H1 (cell line): ENCODE measurements around the gene ALPL.

Experiments
- EZH2 ChIP-seq: fragments of 200-600 bp; sonication (generic); IDR thresholded peaks from 2 replicates; pipeline ENCODE4 v1.7.1; 2012; ENCODE audit warnings: low read depth, mild to moderate bottlenecking, moderate library complexity, low read length, inconsistent platforms; ENCODE audit not compliant: severe bottlenecking
- KDM1A ChIP-seq: fragments of 200-600, 300-600 bp; sonication (generic); IDR thresholded peaks from 2 replicates; pipeline ENCODE4 v1.7.1; 2016; ENCODE audit warnings: mild to moderate bottlenecking, low read length, borderline replicate concordance
- SIX5 ChIP-seq: IDR thresholded peaks from 2 replicates; pipeline ENCODE4 v1.6.1; 2011; ENCODE audit warnings: mild to moderate bottlenecking, low read depth, low read length
- SRF ChIP-seq: IDR thresholded peaks from 2 replicates; pipeline ENCODE4 v1.6.1; 2011; ENCODE audit warnings: mild to moderate bottlenecking, low read depth, low read length, moderate library complexity
- TAF1 ChIP-seq: IDR thresholded peaks from 2 replicates; pipeline ENCODE4 v1.6.1; 2011; ENCODE audit warnings: mild to moderate bottlenecking, low read depth, low read length
- TF ChIP-seq, protein P1 (sequence below), 3 experiments: IDR thresholded peaks; 1 replicate in 2 of 3; 2 replicates in 1 of 3; pipeline versions ENCODE4 v1.5.1 to v1.6.1; 2011; ENCODE audit warnings: low read length in 3 of 3, mild to moderate bottlenecking in 3 of 3, inconsistent platforms in 2 of 3, low read depth in 1 of 3, moderate library complexity in 1 of 3; ENCODE audit not compliant: insufficient read depth in 1 of 3; ENCODE audit errors: control extremely low read depth in 1 of 3
- TF ChIP-seq, protein P2 (sequence below): IDR thresholded peaks from 2 replicates; pipeline ENCODE4 v1.6.1; 2012; ENCODE audit warnings: low read length, inconsistent platforms

DNA sequence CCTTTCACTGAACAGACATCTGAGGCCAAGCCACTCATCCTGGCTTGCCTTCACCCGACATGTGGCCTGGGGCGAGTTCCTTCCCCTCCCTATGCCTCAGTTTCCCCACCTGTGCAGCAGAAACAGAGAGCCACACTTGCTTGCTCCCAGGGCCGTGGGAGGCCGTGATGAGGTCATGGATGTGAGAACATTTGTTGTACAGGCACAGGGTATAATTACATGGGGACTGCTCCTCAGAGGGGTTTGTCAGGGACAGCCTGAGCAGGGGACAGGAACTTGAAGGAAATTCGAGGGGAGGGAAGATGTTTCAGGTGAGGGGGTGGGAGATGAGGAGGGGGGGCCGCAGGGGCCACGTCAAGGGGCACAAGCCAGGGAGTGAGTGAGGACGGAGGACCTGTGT, 56.1 kb downstream of the ALPL start:
- TF ChIP-seq, protein P1, sequence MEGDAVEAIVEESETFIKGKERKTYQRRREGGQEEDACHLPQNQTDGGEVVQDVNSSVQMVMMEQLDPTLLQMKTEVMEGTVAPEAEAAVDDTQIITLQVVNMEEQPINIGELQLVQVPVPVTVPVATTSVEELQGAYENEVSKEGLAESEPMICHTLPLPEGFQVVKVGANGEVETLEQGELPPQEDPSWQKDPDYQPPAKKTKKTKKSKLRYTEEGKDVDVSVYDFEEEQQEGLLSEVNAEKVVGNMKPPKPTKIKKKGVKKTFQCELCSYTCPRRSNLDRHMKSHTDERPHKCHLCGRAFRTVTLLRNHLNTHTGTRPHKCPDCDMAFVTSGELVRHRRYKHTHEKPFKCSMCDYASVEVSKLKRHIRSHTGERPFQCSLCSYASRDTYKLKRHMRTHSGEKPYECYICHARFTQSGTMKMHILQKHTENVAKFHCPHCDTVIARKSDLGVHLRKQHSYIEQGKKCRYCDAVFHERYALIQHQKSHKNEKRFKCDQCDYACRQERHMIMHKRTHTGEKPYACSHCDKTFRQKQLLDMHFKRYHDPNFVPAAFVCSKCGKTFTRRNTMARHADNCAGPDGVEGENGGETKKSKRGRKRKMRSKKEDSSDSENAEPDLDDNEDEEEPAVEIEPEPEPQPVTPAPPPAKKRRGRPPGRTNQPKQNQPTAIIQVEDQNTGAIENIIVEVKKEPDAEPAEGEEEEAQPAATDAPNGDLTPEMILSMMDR (IDR thresholded peaks at IDR 0.05; ENCODE audit: control extremely low read depth in 1 of 3, insufficient read depth in 1 of 3, low read depth in 1 of 3, low read length in 3 of 3), result no peak
- TF ChIP-seq SRF, result no peak
- no peak for TF ChIP-seq TAF1
- TF ChIP-seq EZH2, result no peak
- TF ChIP-seq, protein P2, sequence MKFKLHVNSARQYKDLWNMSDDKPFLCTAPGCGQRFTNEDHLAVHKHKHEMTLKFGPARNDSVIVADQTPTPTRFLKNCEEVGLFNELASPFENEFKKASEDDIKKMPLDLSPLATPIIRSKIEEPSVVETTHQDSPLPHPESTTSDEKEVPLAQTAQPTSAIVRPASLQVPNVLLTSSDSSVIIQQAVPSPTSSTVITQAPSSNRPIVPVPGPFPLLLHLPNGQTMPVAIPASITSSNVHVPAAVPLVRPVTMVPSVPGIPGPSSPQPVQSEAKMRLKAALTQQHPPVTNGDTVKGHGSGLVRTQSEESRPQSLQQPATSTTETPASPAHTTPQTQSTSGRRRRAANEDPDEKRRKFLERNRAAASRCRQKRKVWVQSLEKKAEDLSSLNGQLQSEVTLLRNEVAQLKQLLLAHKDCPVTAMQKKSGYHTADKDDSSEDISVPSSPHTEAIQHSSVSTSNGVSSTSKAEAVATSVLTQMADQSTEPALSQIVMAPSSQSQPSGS, result no peak
- TF ChIP-seq SIX5, result no peak
- TF ChIP-seq KDM1A, result no peak
